ENCODE measurements around the gene AK8.

Gene AK8

GRCh38 chr9:132683873-132684272 lies 194.2 kb downstream of the AK8 start:
- Histone ChIP-seq H3K27ac (ENCODE audit: low read depth, low read length) (no peak overlapping the region), H3K79me2 (ENCODE audit: control insufficient read depth, insufficient read depth, low read length, unreplicated experiment) (peaks cover 38% of the 10 kb centered on the region), H3K36me3 (ENCODE audit: insufficient read depth, low read length) (peaks cover 36% of the 10 kb centered on the region), H2AFZ (ENCODE audit: low read length, unreplicated experiment) (no peak overlapping the region), H3K4me3 (ENCODE audit: low read depth, low read length) (no peak overlapping the region), H3K4me1 (ENCODE audit: control insufficient read depth, insufficient read depth, low read length, unreplicated experiment) (no peaks in the 10 kb centered on the region), H3K27me3 (ENCODE audit: insufficient read depth, low read length) (no peaks in the 10 kb centered on the region)

- no peak overlapping the region for H2AFZ ChIP-seq (ENCODE audit: low read length, unreplicated experiment)
- H3K36me3 ChIP-seq (ENCODE audit: insufficient read depth, low read length), result peaks cover 30% of the 10 kb centered on the region
- H3K4me3 ChIP-seq (ENCODE audit: low read depth, low read length), result no peak overlapping the region
- H3K79me2 ChIP-seq (ENCODE audit: control insufficient read depth, insufficient read depth, low read length, unreplicated experiment), result peaks cover 61% of the 10 kb centered on the region
- H3K27ac ChIP-seq (ENCODE audit: low read depth, low read length), result no peak overlapping the region
- no peaks in the 10 kb centered on the region for H3K4me1 ChIP-seq (ENCODE audit: control insufficient read depth, insufficient read depth, low read length, unreplicated experiment)
- no peaks in the 10 kb centered on the region for H3K27me3 ChIP-seq (ENCODE audit: insufficient read depth, low read length)
These were observed 196.5 kb downstream of the AK8 start for GRCh38 chr9:132681561-132681960.

- Histone ChIP-seq H3K79me2 (ENCODE audit: control insufficient read depth, insufficient read depth, low read length, unreplicated experiment) (peaks cover 74% of the 10 kb centered on the region), H3K36me3 (ENCODE audit: insufficient read depth, low read length) (peaks cover 23% of the 10 kb centered on the region), H3K4me3 (ENCODE audit: low read depth, low read length) (no peak overlapping the region), H3K27me3 (ENCODE audit: insufficient read depth, low read length) (no peaks in the 10 kb centered on the region), H3K27ac (ENCODE audit: low read depth, low read length) (no peak overlapping the region), H2AFZ (ENCODE audit: low read length, unreplicated experiment) (no peak overlapping the region), H3K4me1 (ENCODE audit: control insufficient read depth, insufficient read depth, low read length, unreplicated experiment) (no peaks in the 10 kb centered on the region)
These were observed 198.0 kb downstream of the AK8 start for GRCh38 chr9:132679946-132680625.

- Histone ChIP-seq H3K79me2 (ENCODE audit: control insufficient read depth, insufficient read depth, low read length, unreplicated experiment) (peaks cover 95% of the 10 kb centered on the region), H2AFZ (ENCODE audit: low read length, unreplicated experiment) (no peak overlapping the region), H3K27ac (ENCODE audit: low read depth, low read length) (no peak overlapping the region), H3K36me3 (ENCODE audit: insufficient read depth, low read length) (peaks cover 23% of the 10 kb centered on the region), H3K27me3 (ENCODE audit: insufficient read depth, low read length) (no peaks in the 10 kb centered on the region), H3K4me3 (ENCODE audit: low read depth, low read length) (no peak overlapping the region), H3K4me1 (ENCODE audit: control insufficient read depth, insufficient read depth, low read length, unreplicated experiment) (peaks cover 14% of the 10 kb centered on the region)
These were observed 200.1 kb downstream of the AK8 start for GRCh38 chr9:132677976-132678375.
